HUES48 (cell line): ENCODE results near the gene TBC1D22A.

Source experiments
- H3K27ac ChIP-seq: one replicate; pipeline ENCODE4 v1.7.0; 2013; ENCODE audit warnings: low read depth, low read length, inconsistent platforms
- H3K27me3 ChIP-seq: 2 replicates; pipeline ENCODE4 v1.6.1; 2013; ENCODE audit warnings: mild to moderate bottlenecking, low read length; ENCODE audit not compliant: control insufficient read depth, insufficient read depth
- H3K36me3 ChIP-seq: 2 replicates; pipeline ENCODE4 v1.6.1; 2013; ENCODE audit warnings: low read length; ENCODE audit not compliant: control insufficient read depth, insufficient read depth
- H3K4me1 ChIP-seq: 2 replicates; pipeline ENCODE4 v1.6.1; 2013; ENCODE audit warnings: mild to moderate bottlenecking, low read length; ENCODE audit not compliant: control insufficient read depth, insufficient read depth
- H3K4me3 ChIP-seq: 2 replicates; pipeline ENCODE4 v1.5.1; 2013; ENCODE audit warnings: mild to moderate bottlenecking, low read depth, low read length
- H3K9ac ChIP-seq: 2 replicates; pipeline ENCODE4 v1.6.1; 2013; ENCODE audit warnings: mild to moderate bottlenecking, low read depth, low read length, moderate library complexity
- H3K9me3 ChIP-seq: 2 replicates; pipeline ENCODE4 v1.6.1; 2013; ENCODE audit warnings: low read length; ENCODE audit not compliant: control insufficient read depth, insufficient read depth

Gene TBC1D22A

DNA sequence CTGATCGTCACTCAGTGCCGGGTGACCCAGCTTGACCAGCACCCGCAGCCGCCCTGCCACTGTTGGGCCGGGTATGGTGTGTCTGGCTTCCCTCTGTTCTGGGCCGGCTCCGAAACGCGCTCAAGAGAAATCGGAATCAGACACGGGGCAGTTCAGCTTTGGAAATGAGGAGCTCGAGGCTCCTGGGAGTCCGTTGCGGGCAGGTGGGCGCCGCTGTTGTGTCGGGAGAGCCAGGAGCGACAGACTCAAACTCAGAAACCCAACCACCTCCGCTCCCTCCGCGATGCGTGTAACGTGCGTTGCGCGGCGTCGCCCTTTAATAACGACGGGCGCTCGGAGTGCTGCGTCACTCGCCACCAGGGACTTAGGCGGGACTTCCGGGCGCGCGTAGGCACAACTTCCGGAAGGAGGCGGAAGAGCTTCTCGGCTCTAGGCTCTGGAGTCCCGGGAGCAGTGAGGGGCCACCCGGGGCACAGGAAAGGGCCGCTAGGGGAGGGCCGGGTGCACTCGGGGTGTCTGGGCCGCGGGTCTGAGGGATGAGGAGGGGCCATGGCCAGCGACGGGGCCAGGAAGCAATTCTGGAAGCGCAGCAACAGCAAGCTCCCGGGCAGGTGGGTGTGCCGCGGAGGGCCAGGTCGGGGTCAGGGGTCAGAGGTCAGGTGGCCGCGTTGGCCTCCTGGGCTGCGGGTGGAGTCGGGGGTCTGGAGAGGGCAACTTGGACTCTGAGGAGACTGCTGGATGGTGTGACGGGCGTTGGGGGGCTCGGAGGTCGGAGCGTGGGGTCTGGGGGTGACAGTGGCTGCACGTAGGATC, at the start of gene TBC1D22A:
TBC1D22A (plus strand) TSS at position 413 of the 813 bp plus-strand sequence; CDS start at position 550, 137 bp downstream.
- Histone ChIP-seq H3K36me3 (peaks cover 13% of the 10 kb centered on the region), H3K4me3 (peak within 1 kb of the TSS; percentile 97), H3K4me1 (no peaks in the 10 kb centered on the region; the same call in 1 of the 2 replicates), H3K9ac (peak within 1 kb of the TSS; percentile 95), H3K27ac (peak within 1 kb of the TSS; percentile 96), H3K9me3 (peaks cover under 1% of the 10 kb centered on the region; the same call in 1 of the 2 replicates), H3K27me3 (no peaks in the 10 kb centered on the region)

GRCh38 chr22:46714550-46714949, 47.9 kb upstream of the TBC1D22A start:
- Histone ChIP-seq H3K4me1 (0 out of 2 replicates have a peak, but pooled peaks cover 6% of the 10 kb centered on the region), H3K27ac (no peak overlapping the region), H3K4me3 (no peak overlapping the region), H3K36me3 (peaks cover 66% of the 10 kb centered on the region), H3K9ac (no peak overlapping the region), H3K27me3 (no peaks in the 10 kb centered on the region), H3K9me3 (no peaks in the 10 kb centered on the region)

DNA sequence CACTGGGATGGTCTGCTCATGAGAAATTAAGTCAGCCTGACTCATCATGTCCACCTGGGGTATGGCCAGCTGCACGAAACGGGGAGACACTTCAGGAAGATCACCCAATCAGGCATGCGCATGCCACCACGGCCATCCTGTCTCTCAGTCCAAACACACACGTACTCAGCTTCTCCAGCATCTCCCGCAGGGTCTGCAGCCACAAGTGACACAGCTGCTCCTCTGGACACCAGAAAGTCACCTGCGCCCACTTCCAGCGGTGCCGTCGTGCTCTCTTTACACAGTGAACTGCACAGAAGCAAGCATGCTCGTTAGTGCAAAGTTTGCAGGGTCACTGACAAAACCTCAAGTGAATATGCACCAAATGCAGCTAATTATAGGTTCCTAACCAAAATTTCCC, 42.5 kb upstream of the TBC1D22A start:
- Histone ChIP-seq H3K27me3 (no peaks in the 10 kb centered on the region), H3K4me1 (no peaks in the 10 kb centered on the region), H3K9me3 (no peaks in the 10 kb centered on the region), H3K9ac (no peak overlapping the region), H3K36me3 (peaks cover 48% of the 10 kb centered on the region), H3K4me3 (no peak overlapping the region), H3K27ac (no peak overlapping the region)

- H3K9ac ChIP-seq: no peak overlapping the region
- H3K4me3 ChIP-seq: no peak overlapping the region
- peaks cover 44% of the 10 kb centered on the region for H3K36me3 ChIP-seq
- H3K9me3 ChIP-seq: no peaks in the 10 kb centered on the region
- H3K27ac ChIP-seq: no peak overlapping the region
- H3K4me1 ChIP-seq: no peaks in the 10 kb centered on the region
- no peaks in the 10 kb centered on the region for H3K27me3 ChIP-seq
Observed at GRCh38 chr22:46721501-46722085, 40.9 kb upstream of the TBC1D22A start.

DNA sequence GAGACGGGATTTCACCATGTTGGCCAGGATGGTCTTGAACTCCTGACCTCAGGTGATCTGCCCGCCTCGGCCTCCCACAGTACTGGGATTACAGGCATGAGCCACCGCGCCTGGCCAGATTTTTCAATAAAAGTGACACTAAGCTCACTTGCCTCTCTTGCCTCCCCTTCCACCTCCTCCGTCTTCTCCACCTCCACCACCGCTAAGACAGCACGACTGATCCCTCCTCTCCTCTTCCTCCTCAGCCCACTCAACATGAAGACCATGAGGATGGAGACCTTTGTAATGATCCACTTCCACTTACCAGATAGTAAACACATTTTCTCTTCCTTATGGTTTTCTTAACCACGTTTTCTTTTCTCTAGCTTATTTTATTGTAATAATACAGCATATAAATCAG, 38.6 kb upstream of the TBC1D22A start:
- Histone ChIP-seq H3K27me3 (no peaks in the 10 kb centered on the region), H3K4me1 (no peaks in the 10 kb centered on the region), H3K27ac (no peak overlapping the region), H3K9ac (no peak overlapping the region), H3K9me3 (no peaks in the 10 kb centered on the region), H3K4me3 (no peak overlapping the region), H3K36me3 (peaks cover 29% of the 10 kb centered on the region)

DNA sequence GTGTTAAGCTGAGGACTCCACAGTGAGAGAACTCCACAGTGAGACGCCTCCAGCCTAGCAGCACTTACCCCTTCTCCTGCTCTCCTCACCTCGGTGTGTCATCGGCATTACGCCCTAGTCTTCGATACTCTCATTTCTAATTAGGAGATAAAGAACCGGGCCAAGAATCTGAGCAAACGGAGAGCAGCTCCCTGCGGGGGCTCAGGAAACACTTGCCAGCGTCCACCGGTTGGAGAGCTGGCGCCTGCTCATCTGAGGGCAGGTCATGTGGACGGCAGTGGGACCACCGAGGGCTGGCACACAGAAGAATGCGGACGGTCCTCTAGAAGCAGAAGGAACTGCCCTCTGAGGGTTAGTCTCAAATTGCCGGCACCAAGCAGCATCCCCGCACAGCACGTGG, 37.4 kb upstream of the TBC1D22A start:
- Histone ChIP-seq H3K27me3 (no peaks in the 10 kb centered on the region), H3K4me1 (no peaks in the 10 kb centered on the region), H3K27ac (no peak overlapping the region), H3K9me3 (no peaks in the 10 kb centered on the region), H3K36me3 (peaks cover 18% of the 10 kb centered on the region), H3K4me3 (no peak overlapping the region), H3K9ac (no peak overlapping the region)

- no peak overlapping the region for H3K9ac ChIP-seq
- H3K9me3 ChIP-seq: no peaks in the 10 kb centered on the region
- no peaks in the 10 kb centered on the region for H3K27me3 ChIP-seq
- H3K4me3 ChIP-seq: no peak overlapping the region
- no peak overlapping the region for H3K27ac ChIP-seq
- H3K36me3 ChIP-seq: peaks cover 12% of the 10 kb centered on the region; the same call in 1 of the 2 replicates
- H3K4me1 ChIP-seq: peaks cover 3% of the 10 kb centered on the region
Observed at GRCh38 chr22:46726066-46726985, 36.1 kb upstream of the TBC1D22A start.

- Histone ChIP-seq H3K36me3 (peaks cover 12% of the 10 kb centered on the region), H3K27me3 (no peaks in the 10 kb centered on the region), H3K9ac (no peak overlapping the region), H3K9me3 (no peaks in the 10 kb centered on the region), H3K4me3 (no peak overlapping the region), H3K27ac (no peak overlapping the region), H3K4me1 (peaks cover 9% of the 10 kb centered on the region)
Observed at GRCh38 chr22:46726986-46727317, 35.5 kb upstream of the TBC1D22A start.

DNA sequence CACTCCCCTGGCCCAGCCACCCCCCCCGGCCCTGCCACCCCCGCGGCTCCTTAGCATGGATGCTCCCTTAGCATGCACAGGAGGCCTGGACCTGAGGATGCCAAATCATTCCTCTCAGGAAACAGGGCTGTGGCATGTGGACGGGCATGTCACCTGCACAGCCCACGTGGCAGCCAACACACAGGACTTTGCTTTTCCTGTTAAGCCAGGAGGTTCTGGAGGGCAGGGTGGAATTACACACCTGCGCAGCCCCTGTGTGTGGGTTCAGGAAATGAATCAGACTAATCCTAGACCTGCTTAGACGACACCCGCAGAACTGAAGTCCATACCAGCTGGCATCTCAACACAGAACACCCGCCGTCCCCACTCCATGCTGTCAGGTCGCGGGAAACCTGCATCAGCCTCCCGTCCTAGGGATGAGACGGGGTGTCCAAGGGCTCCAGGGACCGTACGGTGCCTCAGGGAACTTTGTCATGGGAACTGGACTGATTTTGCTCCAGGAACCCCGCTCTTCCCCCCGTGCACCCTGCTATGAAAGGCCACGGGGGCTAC, 34.6 kb upstream of the TBC1D22A start:
- Histone ChIP-seq H3K27me3 (no peaks in the 10 kb centered on the region), H3K4me1 (peaks cover 11% of the 10 kb centered on the region), H3K36me3 (peaks cover 15% of the 10 kb centered on the region), H3K9me3 (no peaks in the 10 kb centered on the region), H3K9ac (no peak overlapping the region), H3K4me3 (no peak overlapping the region), H3K27ac (no peak overlapping the region)

DNA sequence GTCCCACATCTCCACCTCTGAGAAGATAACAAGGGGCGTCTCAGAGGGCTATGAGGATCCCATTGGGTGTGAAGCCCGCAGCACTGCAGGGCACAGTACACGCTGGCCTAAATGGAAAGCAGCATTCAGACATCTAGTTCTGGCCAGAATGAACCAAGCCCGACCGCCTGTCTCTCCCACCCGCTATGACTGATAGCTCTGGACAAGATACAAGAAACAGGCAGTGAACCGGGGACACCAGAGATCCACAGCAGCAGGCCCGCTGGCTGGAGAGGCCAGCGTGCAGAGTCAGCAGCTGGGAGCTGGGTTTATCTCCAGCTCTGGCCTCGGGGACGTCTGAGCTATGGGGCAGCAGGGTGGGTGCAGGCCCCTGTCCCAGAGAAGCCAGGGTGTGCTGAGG, 34.0 kb upstream of the TBC1D22A start:
- Histone ChIP-seq H3K9me3 (no peaks in the 10 kb centered on the region), H3K4me3 (no peak overlapping the region), H3K27ac (no peak overlapping the region), H3K9ac (no peak overlapping the region), H3K36me3 (peaks cover 15% of the 10 kb centered on the region), H3K27me3 (no peaks in the 10 kb centered on the region), H3K4me1 (peaks cover 11% of the 10 kb centered on the region)
